Adipose tissue (tissue), 3 donors: ENCODE measurements around the gene SUPT6H. TPM values are rescaled to one million over a fixed set of nuclear protein-coding genes. Genes with fewer than 3 reads are reported as not detected.

ENCODE experiments used
- H3K27ac ChIP-seq: one replicate; pipeline ENCODE4 v1.5.1; 2013; ENCODE audit warnings: low read depth, low read length
- WGBS, 3 donors: extraction: QIAGEN DNeasy Blood & Tissue Kit; methylation state at CpG; one replicate each; pipeline ENCODE4 v1.1.7; 2013; 5-methylcytosine and 5-hydroxymethylcytosine counted together
- polyA plus RNA-seq, 3 donors: library from polyadenylated mRNA; stranded (reverse); fragments of 200-250 nt; gene quantifications; one replicate each; pipeline ENCODE4 v1.2.3, GENCODE V29; 2013
- donor health status: healthy with polysubstance abuse.
- donor health status: Bipolar disorder and iron deficiency.
- donor health status: healthy.

Gene SUPT6H
- polyA plus RNA-seq, 3 donors: 16.3 to 33.9 (median 33.6) TPM

DNA sequence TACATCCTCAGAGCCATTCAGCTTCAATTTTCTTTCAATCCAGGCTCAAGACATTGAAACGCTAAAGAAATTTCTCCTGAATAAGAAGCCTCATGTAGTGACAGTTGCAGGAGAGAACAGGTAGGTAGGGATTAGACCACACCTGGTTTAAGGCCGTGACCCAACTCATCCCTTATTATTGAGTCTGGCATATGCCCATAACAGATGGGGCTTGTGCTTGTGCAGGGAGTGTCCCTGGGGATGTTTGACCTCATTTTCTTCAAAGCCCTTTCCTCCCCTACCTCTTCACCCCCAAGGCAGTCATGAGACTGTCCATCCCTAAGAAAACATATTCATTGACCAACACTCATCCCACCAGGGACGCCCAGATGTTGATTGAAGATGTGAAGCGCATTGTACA lies 24.3 kb downstream of the SUPT6H start:
- no peak overlapping the region for H3K27ac ChIP-seq
- WGBS, 3 donors: 83 to 91% (median 87%) methylated on average over 4 of the region's 4 CpGs

GRCh38 chr17:28688481-28688880 lies 26.5 kb downstream of the SUPT6H start:
- 92 to 97% (median 95%) methylated on average over 4 of the region's 4 CpGs for WGBS, 3 donors
- H3K27ac ChIP-seq: no peak overlapping the region

- no peak overlapping the region for H3K27ac ChIP-seq
- 98 to 100% (median 99%) methylated on average over 3 of the region's 3 CpGs for WGBS, 3 donors
Observed at GRCh38 chr17:28689011-28689410, 27.0 kb downstream of the SUPT6H start.

- no peak overlapping the region for H3K27ac ChIP-seq
- 95 to 100% (median 100%) methylated on average over 1 of the region's 1 CpG for WGBS, 3 donors
Observed at GRCh38 chr17:28693869-28694268, 31.9 kb downstream of the SUPT6H start.

- no peak overlapping the region for H3K27ac ChIP-seq
- 67 to 90% (median 85%) methylated on average over 6 of the region's 6 CpGs for WGBS, 3 donors
Observed at GRCh38 chr17:28698253-28698941, 36.4 kb downstream of the SUPT6H start.

GRCh38 chr17:28700278-28700677 lies 38.3 kb downstream of the SUPT6H start:
- no peak overlapping the region for H3K27ac ChIP-seq
- WGBS, 3 donors: 87 to 89% (median 88%) methylated on average over 8 of the region's 8 CpGs

GRCh38 chr17:28700830-28701492 lies 39.0 kb downstream of the SUPT6H start:
- H3K27ac ChIP-seq: no peak overlapping the region
- 90 to 92% (median 91%) methylated on average over 10 of the region's 10 CpGs for WGBS, 3 donors

- 74 to 81% (median 77%) methylated on average over 10 of the region's 10 CpGs for WGBS, 3 donors
- no peak overlapping the region for H3K27ac ChIP-seq
Observed at GRCh38 chr17:28702026-28702751, 40.2 kb downstream of the SUPT6H start.

DNA sequence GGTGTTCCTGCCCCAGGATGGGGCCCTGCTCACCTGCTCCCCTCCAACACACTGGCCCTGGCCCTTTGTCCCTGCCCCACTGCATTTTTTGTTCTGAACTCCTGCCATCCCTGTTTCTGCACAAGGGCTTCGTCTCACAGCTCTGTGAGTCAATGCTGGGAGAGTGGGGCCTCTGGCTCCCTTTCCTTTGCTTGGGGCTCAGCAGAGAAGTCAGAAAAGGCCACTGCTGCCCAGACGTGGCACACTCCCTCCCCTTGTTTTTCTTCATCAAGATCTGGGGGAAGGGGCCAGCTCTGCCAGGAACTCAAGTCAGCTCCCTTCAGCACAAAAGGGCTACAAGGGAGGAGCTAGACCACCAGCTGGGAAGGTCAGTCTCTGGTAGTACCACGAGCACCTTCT lies 40.7 kb downstream of the SUPT6H start:
- no peak overlapping the region for H3K27ac ChIP-seq
- WGBS, 3 donors: 73 to 79% (median 75%) methylated on average over 3 of the region's 3 CpGs

- WGBS, 3 donors: 76 to 86% (median 77%) methylated on average over 16 of the region's 16 CpGs
Observed at GRCh38 chr17:28703552-28704218, 41.7 kb downstream of the SUPT6H start.

DNA sequence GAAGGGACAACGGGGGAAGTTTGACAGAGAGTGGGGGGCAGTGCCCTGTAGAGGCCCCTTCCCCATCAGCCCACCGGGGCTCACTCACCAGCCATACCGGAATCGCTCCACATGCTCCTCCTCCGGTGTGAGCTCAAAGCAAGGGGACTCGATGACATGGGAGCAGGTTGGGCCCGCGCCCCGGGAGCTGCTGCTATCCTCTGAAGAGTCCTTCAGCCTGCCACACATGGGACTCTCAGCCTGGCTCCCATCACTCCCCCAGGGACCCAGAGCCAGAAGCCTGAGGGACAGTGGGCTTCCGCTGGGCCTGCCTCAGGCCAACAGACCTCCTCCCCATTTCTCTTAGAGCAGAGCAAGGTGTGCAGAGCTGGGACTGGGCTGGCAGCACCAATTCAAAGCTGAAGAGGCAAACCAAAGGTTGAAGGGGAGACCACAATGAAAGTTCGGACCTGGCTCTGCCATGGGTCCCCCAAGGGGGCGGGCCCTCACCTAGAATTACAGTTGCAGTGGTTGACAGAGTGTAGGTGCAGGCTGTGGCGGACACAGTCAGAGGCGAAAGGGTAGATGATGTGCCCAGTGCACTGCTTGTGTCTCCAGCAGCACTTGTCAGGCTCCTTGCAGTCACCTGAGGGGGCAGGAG lies 42.3 kb downstream of the SUPT6H start:
- no peak overlapping the region for H3K27ac ChIP-seq
- 89 to 93% (median 92%) methylated on average over 11 to 14 of the region's 14 CpGs for WGBS, 3 donors

More at GRCh38 chr17:28703552-28704218, 41.7 kb downstream of the SUPT6H start:
- no peak overlapping the region for H3K27ac ChIP-seq

DNA sequence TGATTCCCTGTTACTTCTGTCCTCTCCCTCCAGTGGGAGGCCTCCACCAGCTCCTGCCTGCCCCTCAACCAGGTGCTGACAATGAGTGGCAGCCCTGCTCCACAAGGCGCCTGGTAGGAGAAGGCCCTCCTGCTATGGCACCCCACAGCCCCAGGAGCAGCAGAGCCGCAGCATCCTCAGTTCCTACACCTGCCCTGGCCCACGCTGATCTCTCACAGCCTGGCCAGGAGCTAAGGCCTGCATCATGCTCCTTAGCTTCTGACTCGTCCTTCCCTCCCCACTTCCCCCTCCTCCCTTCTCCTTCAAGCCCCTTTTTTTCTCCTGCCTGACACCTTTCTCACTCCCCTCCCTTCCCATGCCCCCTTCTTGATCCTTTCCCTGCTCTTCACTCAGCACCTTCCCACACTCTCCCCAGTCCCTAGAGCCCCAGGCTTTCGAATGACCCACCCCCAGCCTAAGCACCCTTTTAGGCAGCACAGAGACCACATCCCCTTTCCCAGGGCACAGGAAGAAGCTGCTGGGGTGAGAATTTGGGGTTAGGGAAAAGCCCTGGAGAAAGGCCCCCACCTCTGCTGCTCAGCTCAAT lies 43.2 kb downstream of the SUPT6H start:
- H3K27ac ChIP-seq: no peak overlapping the region
- WGBS, 3 donors: 74 to 85% (median 78%) methylated on average over 4 to 5 of the region's 5 CpGs

DNA sequence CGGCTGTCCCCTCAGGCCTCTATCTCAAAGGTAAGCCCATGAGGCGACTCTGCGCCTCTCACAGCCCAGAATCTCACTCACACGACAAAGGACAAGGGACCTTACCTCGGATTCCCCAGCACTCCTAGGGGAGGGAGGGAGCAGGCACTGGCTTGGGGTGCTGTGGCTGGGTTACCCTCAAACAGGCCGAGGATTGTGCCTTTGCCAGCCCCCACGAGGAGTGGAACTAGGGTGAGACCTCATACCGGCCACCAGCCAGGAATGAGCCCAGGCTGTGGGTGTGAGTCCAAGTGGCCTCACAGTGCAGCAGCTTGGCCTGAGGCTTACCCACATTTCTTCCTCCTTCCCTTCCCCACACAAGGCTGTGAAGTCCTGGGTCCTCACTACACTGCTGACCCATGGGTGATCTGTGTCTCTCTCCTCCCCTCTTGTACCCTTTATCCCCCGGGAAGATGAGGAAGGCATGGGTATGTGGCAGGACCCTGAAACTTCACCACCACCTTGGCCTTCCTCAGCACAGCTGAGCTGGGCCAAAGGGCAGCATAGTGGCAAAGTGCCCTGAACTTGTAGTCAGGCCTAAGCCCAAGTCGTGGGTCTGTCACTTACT lies 43.8 kb downstream of the SUPT6H start:
- 77 to 80% (median 77%) methylated on average over 9 to 10 of the region's 10 CpGs for WGBS, 3 donors
- no peak overlapping the region for H3K27ac ChIP-seq

DNA sequence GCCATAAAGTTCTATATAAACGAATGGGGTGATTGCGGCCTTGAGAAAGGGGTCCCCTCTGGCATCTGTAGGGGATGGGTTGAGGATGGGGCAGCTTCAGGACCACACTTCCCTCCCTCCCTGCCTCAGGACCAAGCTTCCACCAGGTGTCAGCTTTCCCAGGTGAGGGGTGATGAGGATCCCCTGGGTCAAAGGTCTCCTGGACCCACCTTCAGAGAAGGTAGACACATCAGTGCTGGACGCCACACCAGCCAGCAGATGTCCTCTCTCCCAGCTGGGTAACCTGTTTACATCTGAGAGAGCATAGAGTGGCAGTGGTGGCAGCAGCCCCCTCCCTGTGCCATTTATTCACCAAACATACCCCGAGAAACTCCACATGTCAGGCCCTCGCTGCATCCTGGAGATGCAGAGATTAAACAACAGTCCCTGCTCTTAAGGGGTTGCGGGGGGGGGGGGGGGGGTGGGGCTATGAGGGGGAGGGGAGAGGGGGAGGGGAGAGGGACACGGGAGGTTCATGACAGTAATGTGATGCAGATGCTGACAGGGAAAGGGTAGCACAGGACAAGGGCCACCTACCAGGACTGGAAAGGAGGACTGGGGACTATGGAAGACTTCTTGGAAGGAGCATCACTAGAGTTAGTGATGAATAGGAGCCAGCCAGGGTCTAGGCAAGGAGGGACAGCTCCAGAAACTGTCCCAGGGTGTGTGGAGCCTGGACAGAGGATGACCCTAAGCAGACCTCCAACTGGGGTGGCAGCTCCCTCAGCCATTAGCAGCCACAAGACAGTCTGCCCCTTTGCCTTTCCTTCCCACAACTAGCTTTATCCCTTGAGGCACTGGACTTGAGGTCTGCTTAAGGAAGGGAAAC lies 44.7 kb downstream of the SUPT6H start:
- WGBS, 3 donors: 53 to 66% (median 64%) methylated on average over 6 of the region's 7 CpGs
- no peak overlapping the region for H3K27ac ChIP-seq

- WGBS, 3 donors: 73 to 87% (median 85%) methylated on average over 2 of the region's 2 CpGs
- H3K27ac ChIP-seq: no peak overlapping the region
Observed at GRCh38 chr17:28707339-28707720, 45.3 kb downstream of the SUPT6H start.

DNA sequence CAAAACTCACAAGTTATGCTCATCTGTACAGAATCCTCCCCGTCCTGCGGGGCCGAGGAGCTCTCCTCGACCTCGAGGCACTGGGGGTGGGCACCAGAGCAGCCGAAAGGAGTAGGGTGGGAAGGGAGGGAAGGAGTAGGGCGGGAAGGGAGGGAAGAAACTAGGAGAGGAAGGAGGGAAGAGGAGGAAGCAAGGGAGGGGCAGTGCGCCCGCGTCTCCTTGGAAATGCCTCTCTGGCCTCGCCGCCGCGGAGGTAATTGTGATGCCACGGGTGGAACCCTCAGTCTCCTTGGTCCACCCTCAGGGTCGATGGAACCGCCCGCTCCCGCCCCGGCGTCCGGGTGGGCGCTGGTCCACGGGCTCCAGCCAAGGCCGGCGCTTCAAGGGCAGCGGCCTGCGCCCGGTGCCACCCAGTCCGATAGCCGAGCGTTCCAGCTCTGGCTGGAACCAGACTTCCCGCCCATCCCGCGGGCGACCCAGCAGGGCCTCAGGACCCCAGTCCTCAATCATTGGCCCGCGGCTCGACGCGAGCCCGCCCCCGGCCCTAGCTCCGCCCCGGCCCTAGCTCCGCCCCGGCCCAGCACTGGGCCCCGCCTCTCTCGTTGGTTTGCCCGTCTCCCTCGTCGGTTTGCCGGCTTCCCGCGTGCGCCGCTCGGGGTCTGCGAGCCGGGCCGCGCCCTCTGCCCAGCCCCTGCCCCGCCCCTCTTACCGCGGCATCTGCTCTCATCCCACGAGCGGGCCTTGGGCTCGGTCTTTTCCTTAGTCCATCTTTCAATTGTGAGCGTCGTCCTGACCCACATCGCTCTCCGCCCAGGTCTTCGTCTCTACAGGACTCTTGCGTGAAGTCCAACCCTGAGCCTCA lies 49.1 kb downstream of the SUPT6H start:
- peak overlapping the region; percentile 91 for H3K27ac ChIP-seq
- 0 to 1% (median 1%) methylated on average over 67 to 74 of the region's 74 CpGs for WGBS, 3 donors
